Brain microvascular endothelial cell (primary cell): ENCODE data around the gene SHISA5.

Experiments used
- DNase-seq: peaks from one replicate; pipeline ENCODE4 v3.0.0-alpha.2; 2020
- H3K27ac ChIP-seq: fragments of 250-450 bp; sonication (Bioruptor Pico); 2 replicates; pipeline ENCODE4 v1.5.1; 2020; ENCODE audit warnings: mild to moderate bottlenecking, moderate library complexity
- H3K27me3 ChIP-seq: fragments of 250-450 bp; sonication (Bioruptor Pico); replicated peaks from 2 replicates; pipeline ENCODE4 v1.5.1; 2020; ENCODE audit warnings: mild to moderate bottlenecking
- H3K36me3 ChIP-seq: fragments of 250-450 bp; sonication (Bioruptor Pico); replicated peaks from 2 replicates; pipeline ENCODE4 v1.5.1; 2020; ENCODE audit warnings: mild to moderate bottlenecking
- H3K4me3 ChIP-seq: 2 replicates; pipeline ENCODE4 v1.5.1; 2011; ENCODE audit warnings: low read depth, mild to moderate bottlenecking, control low read depth, low read length, moderate library complexity
- in situ Hi-C: cut with HindIII; loops from 2 replicates; pipeline ENCODE4 v1.10.0; 2017; ENCODE audit warnings: low sequenced_read_pairs, low pct_ligation_motif_present
- TF ChIP-seq, protein P1 (sequence below): IDR thresholded peaks from 2 replicates; pipeline ENCODE4 v1.5.1; 2011; ENCODE audit warnings: low read depth, mild to moderate bottlenecking, moderate library complexity, low read length, control low read depth, inconsistent platforms; ENCODE audit errors: missing control alignments

SHISA5 gene

DNA sequence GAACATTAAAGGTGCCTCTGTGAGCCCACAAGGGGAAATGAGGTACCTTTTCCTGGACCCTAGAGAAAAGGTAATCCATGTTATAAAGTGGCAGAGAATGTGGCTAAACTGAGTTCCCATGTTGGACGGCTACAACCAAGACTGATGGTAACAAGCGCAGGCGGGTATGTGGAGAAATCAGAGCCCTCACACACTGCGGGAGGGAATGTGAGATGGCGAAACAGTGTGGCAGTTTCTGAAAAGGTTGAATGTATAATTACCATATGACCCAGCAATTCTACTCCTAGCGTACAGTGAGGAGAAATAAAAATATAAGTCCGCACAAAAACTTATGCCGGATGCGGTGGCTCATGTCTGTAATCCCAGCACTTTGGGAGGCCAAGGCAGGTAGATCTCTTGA lies 24.1 kb upstream of the SHISA5 start:
- Histone ChIP-seq H3K27ac (no peak overlapping the region), H3K4me3 (no peak overlapping the region), H3K27me3 (no peaks in the 10 kb centered on the region), H3K36me3 (no peaks in the 10 kb centered on the region)
- TF ChIP-seq, protein P1, sequence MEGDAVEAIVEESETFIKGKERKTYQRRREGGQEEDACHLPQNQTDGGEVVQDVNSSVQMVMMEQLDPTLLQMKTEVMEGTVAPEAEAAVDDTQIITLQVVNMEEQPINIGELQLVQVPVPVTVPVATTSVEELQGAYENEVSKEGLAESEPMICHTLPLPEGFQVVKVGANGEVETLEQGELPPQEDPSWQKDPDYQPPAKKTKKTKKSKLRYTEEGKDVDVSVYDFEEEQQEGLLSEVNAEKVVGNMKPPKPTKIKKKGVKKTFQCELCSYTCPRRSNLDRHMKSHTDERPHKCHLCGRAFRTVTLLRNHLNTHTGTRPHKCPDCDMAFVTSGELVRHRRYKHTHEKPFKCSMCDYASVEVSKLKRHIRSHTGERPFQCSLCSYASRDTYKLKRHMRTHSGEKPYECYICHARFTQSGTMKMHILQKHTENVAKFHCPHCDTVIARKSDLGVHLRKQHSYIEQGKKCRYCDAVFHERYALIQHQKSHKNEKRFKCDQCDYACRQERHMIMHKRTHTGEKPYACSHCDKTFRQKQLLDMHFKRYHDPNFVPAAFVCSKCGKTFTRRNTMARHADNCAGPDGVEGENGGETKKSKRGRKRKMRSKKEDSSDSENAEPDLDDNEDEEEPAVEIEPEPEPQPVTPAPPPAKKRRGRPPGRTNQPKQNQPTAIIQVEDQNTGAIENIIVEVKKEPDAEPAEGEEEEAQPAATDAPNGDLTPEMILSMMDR: no peak
- no peak for DNase-seq
- in situ Hi-C loops: no loop called here

DNA sequence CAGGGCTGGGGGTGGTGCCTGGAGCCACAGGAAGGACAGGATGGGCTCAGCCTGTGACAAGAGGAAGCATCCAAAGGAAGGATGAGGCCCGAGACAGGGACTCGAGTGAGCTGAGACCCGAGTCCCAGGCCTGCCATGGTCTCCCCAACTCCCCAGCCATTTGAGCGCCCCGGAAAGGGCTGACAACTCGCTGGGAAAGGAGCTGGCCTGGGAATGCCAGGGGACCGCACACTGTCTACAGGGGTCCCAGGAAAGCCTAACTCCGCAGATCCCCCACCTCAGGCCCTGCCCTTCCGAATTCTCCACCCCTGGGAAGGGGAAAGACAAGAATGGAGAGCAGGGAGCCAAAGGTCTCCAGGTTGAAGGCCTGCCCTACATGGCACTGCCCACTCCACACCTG lies 21.0 kb upstream of the SHISA5 start:
- H3K27me3 ChIP-seq: no peaks in the 10 kb centered on the region
- in situ Hi-C loops: no loop called here
- H3K27ac ChIP-seq: no peak overlapping the region
- H3K36me3 ChIP-seq: no peaks in the 10 kb centered on the region
- TF ChIP-seq, protein P1: no peak
- DNase-seq: no peak
- no peak overlapping the region for H3K4me3 ChIP-seq

DNA sequence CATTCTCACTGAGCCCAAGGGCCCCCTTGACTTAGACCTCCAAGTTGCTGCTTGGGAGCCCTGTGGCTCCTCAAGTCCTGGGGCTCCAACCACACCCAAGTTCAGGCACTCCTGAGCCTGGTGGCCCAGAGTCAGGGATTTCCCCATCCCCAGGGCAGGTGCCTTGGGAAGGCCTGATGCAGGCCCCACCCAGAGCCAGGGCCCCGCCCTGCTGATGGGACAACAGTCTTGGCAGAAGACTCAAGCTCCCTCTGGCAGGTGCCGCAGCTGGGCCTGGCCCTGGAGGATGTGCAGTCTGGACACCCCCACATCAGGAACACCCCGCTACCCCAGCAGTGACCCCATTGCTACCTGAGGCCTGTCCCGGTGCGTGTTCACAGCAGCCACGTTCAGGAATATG lies 17.7 kb upstream of the SHISA5 start:
- in situ Hi-C loops: no loop called here
- no peaks in the 10 kb centered on the region for H3K36me3 ChIP-seq

DNA sequence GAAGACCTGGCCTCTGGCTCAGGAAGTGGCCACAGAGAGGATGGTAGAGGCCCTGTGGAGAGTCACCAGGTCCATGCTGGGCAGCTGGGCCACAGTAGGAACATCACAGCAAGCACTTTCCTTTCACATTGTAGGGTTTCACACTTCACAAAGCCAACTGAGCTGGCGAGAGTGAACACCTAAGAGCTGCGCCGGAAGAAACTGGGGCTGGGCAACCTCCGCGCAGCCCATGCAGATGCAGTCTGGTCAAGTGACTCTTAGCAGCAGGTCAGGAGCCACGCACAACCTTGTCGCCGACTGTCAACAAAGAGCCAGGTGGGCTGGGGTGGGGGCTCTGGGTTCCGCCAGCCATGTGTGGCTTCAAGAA lies 15.3 kb upstream of the SHISA5 start:
- TF ChIP-seq, protein P1: no peak
- Histone ChIP-seq H3K4me3 (no peak overlapping the region), H3K27ac (no peak overlapping the region)

More for the DNA sequence above, 17.7 kb upstream of the SHISA5 start:
- Histone ChIP-seq H3K27ac (no peak overlapping the region), H3K4me3 (no peak overlapping the region), H3K27me3 (no peaks in the 10 kb centered on the region)
- DNase-seq: no peak
- TF ChIP-seq, protein P1: no peak

DNA sequence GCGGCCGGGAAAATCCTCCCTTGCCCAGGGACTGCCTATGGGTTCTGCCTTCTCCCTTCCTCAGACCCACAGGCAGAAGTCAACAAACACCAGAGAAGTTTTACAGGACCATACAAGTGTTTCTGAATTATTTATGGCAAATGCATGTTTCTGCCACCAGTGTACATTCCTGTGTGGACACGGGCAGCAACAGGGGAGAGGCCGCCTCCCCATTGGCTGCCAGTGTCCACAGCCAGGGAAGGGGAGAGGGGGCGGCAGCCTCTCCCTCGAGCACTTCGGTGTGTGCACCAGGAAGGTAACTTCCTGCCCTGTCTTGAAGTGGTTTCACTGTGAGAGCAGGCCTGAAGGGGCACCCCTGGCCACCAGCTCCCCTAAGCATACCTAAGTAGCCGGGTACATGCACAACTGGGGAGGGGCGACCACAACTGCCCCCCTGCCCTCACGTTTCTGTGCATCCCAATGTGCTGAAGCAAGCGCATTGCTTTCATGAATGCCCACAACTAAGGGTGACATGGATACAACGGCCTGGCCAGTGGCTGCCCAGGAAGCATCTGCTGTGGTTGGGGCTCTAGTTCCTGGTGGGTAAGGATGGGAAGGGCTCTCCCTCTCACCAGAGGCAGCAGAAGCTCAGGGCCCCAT lies 14.8 kb upstream of the SHISA5 start:
- H3K27ac ChIP-seq: no peak overlapping the region

More for the DNA sequence above, 15.3 kb upstream of the SHISA5 start:
- no peak for DNase-seq
- in situ Hi-C loops: no loop called here
- H3K36me3 ChIP-seq: no peaks in the 10 kb centered on the region
- H3K27me3 ChIP-seq: no peaks in the 10 kb centered on the region

DNA sequence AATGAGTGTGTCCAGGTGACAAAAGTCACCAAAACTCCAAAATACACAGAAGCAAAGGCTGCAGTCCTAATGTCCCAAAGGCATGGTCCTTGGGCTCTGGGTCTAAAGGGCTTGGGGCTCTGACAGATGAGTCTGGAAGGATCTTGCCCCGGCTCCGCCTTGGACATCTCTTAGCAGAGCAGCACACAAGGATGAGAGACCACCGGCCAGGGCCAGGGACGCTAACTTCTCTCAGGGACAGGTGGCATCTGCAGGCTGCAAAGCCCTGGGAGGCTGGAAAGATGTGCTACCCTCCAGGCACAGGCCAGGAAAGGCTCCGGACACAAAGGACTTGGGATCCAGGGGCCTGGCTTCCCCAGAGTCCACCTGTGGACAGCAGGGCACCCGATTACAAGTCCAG lies 14.1 kb upstream of the SHISA5 start:
- Histone ChIP-seq H3K27ac (no peak overlapping the region), H3K27me3 (no peaks in the 10 kb centered on the region), H3K36me3 (no peaks in the 10 kb centered on the region), H3K4me3 (no peak overlapping the region)
- in situ Hi-C loops: no loop called here
- no peak for DNase-seq
- TF ChIP-seq, protein P1: no peak

More for the DNA sequence above, 14.8 kb upstream of the SHISA5 start:
- Histone ChIP-seq H3K4me3 (no peak overlapping the region), H3K36me3 (no peaks in the 10 kb centered on the region), H3K27me3 (no peaks in the 10 kb centered on the region)
- TF ChIP-seq, protein P1: no peak
- DNase-seq: no peak
- in situ Hi-C loops: no loop called here
